Measurements from ENCODE around the gene CDH23. TPM values are rescaled to one million over a fixed set of nuclear protein-coding genes. Genes with fewer than 3 reads are reported as not detected.

Gene CDH23
- polyA plus RNA-seq, 1 donor (not counting 4 experiments of a cell fraction or from before 2014, with no cell fraction given), result 0.01 TPM

- Histone ChIP-seq H4K20me1 (ENCODE audit: control insufficient read depth, extremely low read depth, insufficient read depth, low read length) (no peaks in the 10 kb centered on the region), H3K9me1 (ENCODE audit: control insufficient read depth, extremely low read depth, insufficient read depth, low read length) (no peaks in the 10 kb centered on the region), H3K36me3 (ENCODE audit: control insufficient read depth in 2 of 2, extremely low read depth in 1 of 2, insufficient read depth in 2 of 2, low read length in 2 of 2) (no peaks in the 10 kb centered on the region), H3K27me3 (ENCODE audit: control insufficient read depth, extremely low read depth, insufficient read depth, low read length) (peaks cover 3% of the 10 kb centered on the region), H3K4me1 (ENCODE audit: control insufficient read depth, extremely low read depth, insufficient read depth, low read length) (no peaks in the 10 kb centered on the region), H3K79me2 (ENCODE audit: control insufficient read depth, insufficient read depth, low read length) (no peaks in the 10 kb centered on the region), H3K4me2 (ENCODE audit: control insufficient read depth, extremely low read depth, insufficient read depth, low read depth, low read length) (no peak overlapping the region), H3K27ac (ENCODE audit: control insufficient read depth, insufficient read depth, low read length) (no peak overlapping the region), H3K4me3 (ENCODE audit: control insufficient read depth in 2 of 3, extremely low read depth in 1 of 3, insufficient read depth in 2 of 3, low read depth in 1 of 3, low read length in 3 of 3) (no peak overlapping the region), H3K9ac (ENCODE audit: control insufficient read depth, extremely low read depth, insufficient read depth, low read length) (no peak overlapping the region), H3K9me3 (ENCODE audit: control insufficient read depth, low read depth, low read length) (no peaks in the 10 kb centered on the region), H2AFZ (ENCODE audit: control insufficient read depth, low read length) (no peak overlapping the region)
- TF ChIP-seq CTCF (optimal IDR thresholded peaks at IDR 0.05 in 1 of 3, IDR thresholded peaks at IDR 0.05 in 1 of 3, conservative IDR thresholded peaks at IDR 0.05 in 1 of 3; ENCODE audit: extremely low read depth in 1 of 3, insufficient read depth in 2 of 3, low read length in 3 of 3) (no peak), EZH2 (IDR thresholded peaks at IDR 0.05; ENCODE audit: low read length) (no peak)
- no peak for FAIRE-seq
- no peak for DNase-seq (ENCODE audit: low read depth, low spot score)
- dilution Hi-C loops (cut with MboI; ENCODE audit: extremely low pct_ligation_motif_present, low sequenced_read_pairs), result no loop called here
Observed at GRCh38 chr10:71597821-71598498, 201.2 kb downstream of the CDH23 start.

GRCh38 chr10:71598621-71599055 is 201.9 kb downstream of the CDH23 start:
- no peak for TF ChIP-seq EZH2 (IDR thresholded peaks at IDR 0.05; ENCODE audit: low read length)
- no peak for TF ChIP-seq CTCF (optimal IDR thresholded peaks at IDR 0.05 in 1 of 3, IDR thresholded peaks at IDR 0.05 in 1 of 3, conservative IDR thresholded peaks at IDR 0.05 in 1 of 3; ENCODE audit: extremely low read depth in 1 of 3, insufficient read depth in 2 of 3, low read length in 3 of 3)
- DNase-seq (ENCODE audit: low read depth, low spot score) (no peak), FAIRE-seq (no peak)
- no peaks in the 10 kb centered on the region for H3K36me3 ChIP-seq (ENCODE audit: control insufficient read depth in 2 of 2, extremely low read depth in 1 of 2, insufficient read depth in 2 of 2, low read length in 2 of 2)
- no peaks in the 10 kb centered on the region for H3K79me2 ChIP-seq (ENCODE audit: control insufficient read depth, insufficient read depth, low read length)
- H2AFZ ChIP-seq (ENCODE audit: control insufficient read depth, low read length), result no peak overlapping the region
- H3K9me3 ChIP-seq (ENCODE audit: control insufficient read depth, low read depth, low read length), result no peaks in the 10 kb centered on the region
- no peak overlapping the region for H3K4me3 ChIP-seq (ENCODE audit: control insufficient read depth in 2 of 3, extremely low read depth in 1 of 3, insufficient read depth in 2 of 3, low read depth in 1 of 3, low read length in 3 of 3)
- no peak overlapping the region for H3K4me2 ChIP-seq (ENCODE audit: control insufficient read depth, extremely low read depth, insufficient read depth, low read depth, low read length)
- peaks cover 3% of the 10 kb centered on the region for H3K27me3 ChIP-seq (ENCODE audit: control insufficient read depth, extremely low read depth, insufficient read depth, low read length)
- H3K9ac ChIP-seq (ENCODE audit: control insufficient read depth, extremely low read depth, insufficient read depth, low read length), result no peak overlapping the region
- H3K27ac ChIP-seq (ENCODE audit: control insufficient read depth, insufficient read depth, low read length), result no peak overlapping the region
- no peaks in the 10 kb centered on the region for H4K20me1 ChIP-seq (ENCODE audit: control insufficient read depth, extremely low read depth, insufficient read depth, low read length)
- no peaks in the 10 kb centered on the region for H3K4me1 ChIP-seq (ENCODE audit: control insufficient read depth, extremely low read depth, insufficient read depth, low read length)
- H3K9me1 ChIP-seq (ENCODE audit: control insufficient read depth, extremely low read depth, insufficient read depth, low read length), result no peaks in the 10 kb centered on the region
- dilution Hi-C loops (cut with MboI; ENCODE audit: extremely low pct_ligation_motif_present, low sequenced_read_pairs), result no loop called here
